HG03095 (cell line): Measurements from ENCODE around the gene CFLAR.
A peak's percentile ranks its signal among the peaks of the same experiment; 100 is the strongest.
"Not testable (repeated sequence)": the region's sequence is repeated elsewhere in the genome, so short reads cannot be mapped to it uniquely, and the experiment has no call there.

ENCODE experiments used
- ATAC-seq: cut with Tn5 transposase; IDR thresholded peaks from one replicate; pipeline ENCODE4 v1.9.1; 2021; ENCODE audit warnings: moderate library complexity; ENCODE audit not compliant: unreplicated experiment

CFLAR gene

DNA sequence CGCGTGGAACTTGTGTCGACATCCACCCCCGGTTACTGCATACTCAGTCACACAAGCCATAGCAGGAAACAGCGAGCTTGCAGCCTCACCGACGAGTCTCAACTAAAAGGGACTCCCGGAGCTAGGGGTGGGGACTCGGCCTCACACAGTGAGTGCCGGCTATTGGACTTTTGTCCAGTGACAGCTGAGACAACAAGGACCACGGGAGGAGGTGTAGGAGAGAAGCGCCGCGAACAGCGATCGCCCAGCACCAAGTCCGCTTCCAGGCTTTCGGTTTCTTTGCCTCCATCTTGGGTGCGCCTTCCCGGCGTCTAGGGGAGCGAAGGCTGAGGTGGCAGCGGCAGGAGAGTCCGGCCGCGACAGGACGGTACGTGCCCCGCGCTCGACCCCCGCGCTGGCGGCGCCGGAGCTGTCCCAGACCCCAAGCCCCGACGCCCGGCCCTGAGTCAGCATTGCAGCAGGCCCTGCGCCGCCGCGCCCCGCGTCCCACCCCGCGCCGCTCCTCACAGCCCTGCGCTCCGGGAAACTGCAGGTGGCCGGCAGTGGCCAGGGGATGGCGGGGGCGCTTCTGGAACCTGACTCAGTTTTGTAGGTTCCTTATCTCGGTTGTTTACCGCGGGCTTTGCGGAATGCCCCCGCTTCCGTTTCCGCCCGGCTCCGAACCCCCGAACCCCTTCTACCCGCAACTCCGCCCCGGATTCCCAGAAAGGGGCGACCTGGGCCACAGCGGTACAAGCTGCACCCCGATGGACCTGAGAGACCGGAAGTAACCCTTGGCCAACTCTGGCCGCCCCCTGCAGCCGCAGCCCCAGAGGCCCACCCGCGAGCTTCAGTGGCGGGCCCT, at the start of gene CFLAR:
Gene CFLAR (plus strand): TSS at position 50 of the 844 bp plus-strand sequence. CDS start 13,702 bp downstream, outside the sequence.
- peak; percentile 37 for ATAC-seq

DNA sequence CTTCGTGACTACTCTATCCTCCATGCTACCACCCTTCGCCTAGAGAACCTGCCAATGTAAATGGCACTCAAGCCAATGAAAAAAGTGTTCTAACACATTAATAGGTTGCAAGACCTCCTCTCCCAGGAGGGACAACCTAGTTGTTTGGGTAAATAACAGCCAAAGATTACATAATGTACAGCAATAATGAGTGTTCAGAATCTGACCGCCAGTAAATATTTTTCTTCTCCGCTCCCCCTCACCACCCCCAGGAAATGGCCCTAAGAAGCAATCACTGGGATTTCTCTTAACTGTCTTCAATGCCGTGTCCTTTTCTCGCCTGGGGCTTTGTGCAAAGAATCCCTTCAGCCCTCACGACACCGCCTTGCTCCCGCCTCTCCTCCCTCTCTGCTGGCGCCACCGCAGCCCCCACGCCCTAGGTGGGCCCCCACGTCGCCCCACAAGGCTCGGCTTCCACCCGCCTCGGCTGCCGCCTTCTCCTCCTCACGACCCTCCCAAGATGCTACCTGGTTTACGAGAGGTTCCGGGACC, 45.0 kb upstream of the CFLAR start:
- peak; percentile 16 for ATAC-seq

DNA sequence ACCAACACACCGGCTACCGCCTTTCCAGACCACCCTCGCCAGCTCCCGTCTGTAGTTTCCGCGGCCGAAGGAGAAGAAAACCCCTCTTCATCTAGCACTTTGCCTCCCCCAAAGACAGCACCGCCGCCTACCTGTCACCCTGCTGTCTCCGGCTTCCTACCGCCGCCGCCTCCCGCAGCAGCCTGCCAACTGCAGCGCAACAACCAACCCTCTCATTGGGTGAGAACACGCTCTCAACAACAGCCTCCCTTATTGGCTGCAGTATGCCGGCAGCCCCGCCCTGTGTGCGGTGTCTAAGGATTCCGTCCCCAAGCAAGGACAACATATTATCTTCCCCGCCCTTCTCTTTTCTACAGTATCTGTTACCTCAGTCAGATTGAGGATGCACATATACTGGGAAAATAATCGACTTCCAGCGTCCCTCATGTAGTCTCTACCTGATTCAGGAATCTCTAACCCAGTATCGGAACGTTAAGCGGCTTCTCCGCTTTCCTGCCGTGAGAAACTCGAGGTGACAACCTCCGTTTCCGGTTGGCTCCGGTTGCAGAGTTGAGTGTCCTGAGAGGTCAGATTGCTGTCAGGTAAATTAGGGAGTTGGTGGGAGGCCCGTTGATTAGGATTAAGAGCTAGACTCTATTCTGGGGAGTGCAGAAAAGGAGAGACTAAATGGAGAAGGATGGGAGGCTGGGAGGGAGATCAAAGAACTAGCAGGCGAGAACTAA, 44.3 kb upstream of the CFLAR start, which contains the start of the genes HYCC2 and NDUFB3:
Gene HYCC2 (minus strand): TSS at position 193 of the 722 bp plus-strand sequence. CDS start 47,662 bp downstream, outside the sequence.
Gene NDUFB3 (plus strand): TSS at position 523 of the 722 bp plus-strand sequence. CDS start 6,882 bp downstream, outside the sequence.
- ATAC-seq: peak; percentile 97

- no peak for ATAC-seq
These were observed 43.8 kb upstream of the CFLAR start for GRCh38 chr2:201072201-201072530.

DNA sequence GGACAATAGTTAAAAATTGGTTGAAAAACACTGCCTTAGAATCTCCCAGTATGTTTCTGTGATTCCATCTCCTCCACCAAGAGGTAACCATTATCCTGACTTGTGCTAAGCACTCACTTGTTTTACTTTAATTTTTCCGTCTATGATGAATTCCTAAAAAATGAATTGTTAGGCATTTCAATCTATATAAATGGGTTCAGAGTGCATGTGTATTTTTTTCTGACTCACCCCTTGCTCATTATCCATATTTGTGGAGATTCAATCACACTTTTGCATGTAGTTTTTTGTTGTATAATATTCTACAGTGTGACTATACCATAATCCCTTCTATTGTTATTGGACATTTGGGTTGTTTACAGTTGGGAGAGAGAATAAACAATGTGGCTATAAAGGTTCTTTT, 42.9 kb upstream of the CFLAR start:
- ATAC-seq: no peak

DNA sequence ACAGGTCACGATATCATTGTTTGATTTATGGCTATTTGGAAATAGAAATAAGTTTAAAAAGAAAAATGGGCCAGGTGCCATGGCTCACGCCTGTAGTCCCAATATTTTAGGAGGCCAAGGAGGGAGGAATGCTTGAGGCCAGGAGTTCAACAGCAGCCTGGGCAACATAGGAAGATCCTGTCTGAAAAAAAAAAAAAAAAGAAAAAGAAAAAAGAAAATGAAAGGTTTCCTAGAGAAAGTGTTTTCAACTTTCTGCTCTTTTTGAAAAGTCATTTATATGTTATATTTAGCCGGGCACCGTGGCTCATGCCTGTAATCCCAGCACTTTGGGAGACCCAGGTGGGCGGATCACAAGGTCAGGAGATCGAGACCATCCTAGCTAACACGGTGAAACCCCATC, 41.0 kb upstream of the CFLAR start:
- no peak for ATAC-seq

GRCh38 chr2:201084863-201085262, 31.1 kb upstream of the CFLAR start:
- no peak for ATAC-seq

DNA sequence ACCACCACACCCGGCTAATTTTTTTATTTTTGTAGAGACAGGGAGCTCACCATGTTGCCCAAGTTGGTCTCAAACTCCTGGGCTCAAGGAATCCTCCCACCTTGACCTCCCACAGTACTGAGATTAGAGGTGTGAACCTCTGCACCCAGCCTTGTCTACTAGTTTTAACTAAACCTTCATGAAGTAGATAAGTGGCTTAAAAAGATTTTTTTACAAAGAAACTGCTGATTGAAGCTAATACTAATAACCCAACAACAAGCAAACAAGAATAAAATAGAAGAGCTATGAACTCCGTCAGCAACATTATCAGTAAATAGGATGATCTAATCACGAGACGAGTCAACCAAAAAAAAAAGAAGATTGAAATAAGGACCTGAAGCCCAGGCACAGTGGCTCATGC, 25.4 kb upstream of the CFLAR start:
- no peak for ATAC-seq

GRCh38 chr2:201093573-201093972, 22.4 kb upstream of the CFLAR start:
- no peak for ATAC-seq

DNA sequence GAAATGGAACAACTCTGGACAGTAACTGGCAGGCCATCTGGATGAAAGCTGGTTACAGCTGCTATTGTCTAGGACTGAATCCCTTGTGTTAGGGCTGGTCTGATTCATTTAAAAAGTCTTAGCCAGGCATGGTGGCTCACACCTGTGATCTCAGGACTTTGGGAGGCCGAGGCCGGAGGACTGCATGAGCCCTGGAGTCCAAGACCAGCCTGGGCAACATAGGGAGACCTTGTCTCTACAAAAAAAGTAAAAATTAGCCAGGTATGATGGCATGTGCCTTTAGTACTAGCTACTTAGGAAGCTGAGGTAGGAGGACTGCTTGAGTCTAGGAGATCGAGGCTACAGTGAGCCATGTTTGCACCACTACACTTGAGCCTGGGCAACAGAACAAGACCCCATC, 15.5 kb upstream of the CFLAR start:
- ATAC-seq: no peak

DNA sequence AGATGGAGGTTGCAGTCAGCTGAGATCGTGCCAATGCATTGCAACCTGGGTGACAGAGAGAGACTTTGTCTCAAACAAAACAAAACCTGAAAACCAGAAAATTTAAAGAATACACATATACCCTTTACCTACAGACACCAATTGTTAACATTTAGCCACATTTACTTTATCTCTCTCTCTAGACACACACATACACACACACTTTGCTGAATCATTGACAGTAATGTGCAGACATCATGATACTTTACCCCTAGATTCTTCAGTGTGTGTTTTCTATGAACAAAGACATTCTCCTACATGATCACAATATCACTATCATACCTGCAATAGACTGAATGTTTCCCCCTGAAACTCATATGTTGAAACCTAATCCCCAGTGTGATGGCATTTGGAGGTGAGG, 10.2 kb upstream of the CFLAR start:
- ATAC-seq: no peak

GRCh38 chr2:201107624-201108023, 8.3 kb upstream of the CFLAR start:
- no peak for ATAC-seq

DNA sequence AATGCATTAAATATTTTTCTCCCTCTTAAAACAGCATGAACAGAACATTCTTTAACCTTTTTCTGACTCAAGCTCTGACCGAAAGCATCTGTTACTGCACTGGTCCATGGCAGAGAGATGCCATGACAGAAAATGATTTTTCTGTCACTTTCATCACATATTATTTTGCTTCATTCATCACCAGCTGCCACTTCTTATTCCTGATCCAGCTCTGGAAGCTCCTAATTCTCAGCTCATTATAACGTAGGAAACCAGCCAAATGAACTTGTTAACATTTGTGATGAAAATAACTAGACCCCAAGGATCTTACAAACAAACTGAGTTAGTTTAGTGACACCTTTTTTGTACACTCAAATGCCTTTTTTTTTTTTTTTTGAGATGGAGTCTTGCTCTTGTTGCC, 7.6 kb upstream of the CFLAR start:
- ATAC-seq: no peak

DNA sequence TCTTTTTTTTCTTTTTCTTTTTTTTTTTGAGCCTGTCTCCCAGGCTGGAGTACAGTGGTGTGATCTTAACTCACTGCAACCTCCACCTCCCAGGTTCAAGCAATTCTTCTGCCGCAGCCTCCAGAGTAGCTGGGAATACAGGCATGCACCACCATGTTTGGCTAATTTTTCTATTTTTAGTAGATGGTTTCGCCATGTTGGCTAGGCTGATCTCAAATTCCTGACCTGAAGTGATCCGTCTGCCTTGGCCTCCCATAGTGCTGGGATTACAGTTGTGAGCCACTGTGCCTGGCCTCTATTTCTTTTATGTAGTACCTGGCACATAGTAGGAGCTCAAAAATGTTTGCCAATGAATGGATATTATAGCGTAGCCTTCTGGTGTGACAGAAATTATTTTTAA, 6.8 kb upstream of the CFLAR start:
- ATAC-seq: no peak

DNA sequence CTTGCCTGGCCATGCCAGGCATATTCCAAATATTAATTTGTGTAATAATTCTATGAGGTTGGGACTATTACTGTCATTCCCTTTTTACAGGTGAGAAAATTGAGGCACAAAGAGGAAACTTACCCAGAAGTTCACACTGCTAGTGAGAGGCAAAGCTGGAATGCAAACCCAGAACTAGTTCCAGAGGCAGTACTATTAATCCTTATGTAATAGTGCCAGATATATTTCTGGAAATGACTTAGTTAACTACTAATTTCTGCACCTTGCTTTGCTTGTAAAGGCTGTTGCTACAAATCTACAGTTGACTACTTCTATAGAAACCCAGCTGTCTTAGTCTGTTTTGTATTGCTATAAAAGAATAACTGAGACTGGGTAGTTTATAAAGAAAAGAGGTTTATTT, 5.3 kb upstream of the CFLAR start:
- ATAC-seq: no peak

DNA sequence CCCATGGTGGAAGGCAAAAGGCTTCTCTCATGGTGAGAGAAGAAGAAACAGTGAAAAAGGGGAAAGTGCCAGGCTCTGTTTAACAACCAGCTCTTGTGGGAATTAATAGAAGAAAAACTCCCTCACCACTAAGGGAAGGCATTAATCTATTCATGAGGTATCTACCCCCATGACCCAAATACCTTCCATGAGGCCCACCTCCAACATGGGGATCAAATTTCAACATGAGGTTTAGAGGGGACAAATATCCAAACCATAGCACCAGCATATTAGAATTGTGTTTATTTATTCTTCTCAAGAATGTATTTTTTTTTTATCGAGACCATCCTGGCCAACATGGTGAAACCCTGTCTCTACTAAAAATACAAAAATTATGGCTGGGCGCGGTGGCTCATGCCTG, 4.9 kb upstream of the CFLAR start:
- no peak for ATAC-seq

- no peak for ATAC-seq
These were observed 1.6 kb upstream of the CFLAR start for GRCh38 chr2:201114350-201114749.

DNA sequence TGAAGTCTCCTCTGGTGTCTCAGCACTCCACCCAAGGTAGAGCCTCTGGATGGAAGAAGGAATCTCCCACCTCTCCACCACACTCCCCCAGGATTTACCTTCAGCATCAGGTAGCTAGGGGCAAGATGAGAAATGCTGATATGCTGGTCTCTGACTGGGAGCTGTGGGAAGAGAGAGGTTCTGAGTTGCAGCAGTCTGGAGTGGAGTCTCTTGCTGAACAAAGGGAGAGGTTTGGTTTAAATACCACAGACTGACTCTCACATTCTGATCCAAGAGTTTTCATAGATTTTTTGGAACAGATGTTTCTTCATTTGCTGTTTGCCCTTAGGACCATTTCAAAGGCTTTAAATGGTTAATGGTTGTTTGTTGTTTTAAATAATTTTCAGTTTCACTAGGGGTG, 1.1 kb upstream of the CFLAR start:
- no peak for ATAC-seq

GRCh38 chr2:201116959-201117734, 1.2 kb downstream of the CFLAR start:
- no peak for ATAC-seq

- not testable (repeated sequence) for ATAC-seq
These were observed 1.8 kb downstream of the CFLAR start for GRCh38 chr2:201117735-201118094.
